Measurements from ENCODE around the gene PHLDB3.
"Not testable (repeated sequence)": the region's sequence is repeated elsewhere in the genome, so short reads cannot be mapped to it uniquely, and the experiment has no call there.

DNA sequence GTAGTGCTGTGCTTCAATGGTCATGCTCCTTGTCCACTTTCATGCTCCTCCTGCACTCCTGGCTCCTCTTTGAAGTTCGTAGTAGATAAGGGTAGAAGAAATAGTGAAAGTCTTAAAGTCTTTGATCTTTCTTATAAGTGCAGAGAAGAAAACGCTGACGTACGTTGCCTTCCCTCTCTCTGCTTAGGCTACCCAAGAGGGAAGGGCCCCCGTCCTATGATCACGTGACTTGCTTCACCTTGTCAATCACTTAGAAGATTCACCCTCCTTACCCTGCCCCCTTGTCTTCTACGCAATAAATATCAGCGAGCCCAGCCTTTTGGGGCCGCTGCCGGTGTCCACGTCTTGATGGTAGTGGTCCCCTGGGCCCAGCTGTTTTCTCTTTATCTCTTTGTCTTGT, 67.3 kb downstream of the PHLDB3 start:
- TF ChIP-seq, protein P1, sequence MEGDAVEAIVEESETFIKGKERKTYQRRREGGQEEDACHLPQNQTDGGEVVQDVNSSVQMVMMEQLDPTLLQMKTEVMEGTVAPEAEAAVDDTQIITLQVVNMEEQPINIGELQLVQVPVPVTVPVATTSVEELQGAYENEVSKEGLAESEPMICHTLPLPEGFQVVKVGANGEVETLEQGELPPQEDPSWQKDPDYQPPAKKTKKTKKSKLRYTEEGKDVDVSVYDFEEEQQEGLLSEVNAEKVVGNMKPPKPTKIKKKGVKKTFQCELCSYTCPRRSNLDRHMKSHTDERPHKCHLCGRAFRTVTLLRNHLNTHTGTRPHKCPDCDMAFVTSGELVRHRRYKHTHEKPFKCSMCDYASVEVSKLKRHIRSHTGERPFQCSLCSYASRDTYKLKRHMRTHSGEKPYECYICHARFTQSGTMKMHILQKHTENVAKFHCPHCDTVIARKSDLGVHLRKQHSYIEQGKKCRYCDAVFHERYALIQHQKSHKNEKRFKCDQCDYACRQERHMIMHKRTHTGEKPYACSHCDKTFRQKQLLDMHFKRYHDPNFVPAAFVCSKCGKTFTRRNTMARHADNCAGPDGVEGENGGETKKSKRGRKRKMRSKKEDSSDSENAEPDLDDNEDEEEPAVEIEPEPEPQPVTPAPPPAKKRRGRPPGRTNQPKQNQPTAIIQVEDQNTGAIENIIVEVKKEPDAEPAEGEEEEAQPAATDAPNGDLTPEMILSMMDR (conservative IDR thresholded peaks at IDR 0.05; ENCODE audit: low read depth, low read length) = not testable (repeated sequence)
- TF ChIP-seq, protein P2, sequence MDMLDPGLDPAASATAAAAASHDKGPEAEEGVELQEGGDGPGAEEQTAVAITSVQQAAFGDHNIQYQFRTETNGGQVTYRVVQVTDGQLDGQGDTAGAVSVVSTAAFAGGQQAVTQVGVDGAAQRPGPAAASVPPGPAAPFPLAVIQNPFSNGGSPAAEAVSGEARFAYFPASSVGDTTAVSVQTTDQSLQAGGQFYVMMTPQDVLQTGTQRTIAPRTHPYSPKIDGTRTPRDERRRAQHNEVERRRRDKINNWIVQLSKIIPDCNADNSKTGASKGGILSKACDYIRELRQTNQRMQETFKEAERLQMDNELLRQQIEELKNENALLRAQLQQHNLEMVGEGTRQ (IDR thresholded peaks at IDR 0.05; ENCODE audit: low read depth, low read length) = not testable (repeated sequence)
- not testable (repeated sequence) for TF ChIP-seq POLR2A (IDR thresholded peaks at IDR 0.05; ENCODE audit: low read depth, low read length); CEBPB (IDR thresholded peaks at IDR 0.05; ENCODE audit: low read depth, low read length); BHLHE40 (IDR thresholded peaks at IDR 0.05; ENCODE audit: low read depth, low read length); RFX5 (IDR thresholded peaks at IDR 0.05; ENCODE audit: low read depth, low read length); MXI1 (IDR thresholded peaks at IDR 0.05; ENCODE audit: borderline replicate concordance, low read depth, low read length)
- TF ChIP-seq, protein P3, sequence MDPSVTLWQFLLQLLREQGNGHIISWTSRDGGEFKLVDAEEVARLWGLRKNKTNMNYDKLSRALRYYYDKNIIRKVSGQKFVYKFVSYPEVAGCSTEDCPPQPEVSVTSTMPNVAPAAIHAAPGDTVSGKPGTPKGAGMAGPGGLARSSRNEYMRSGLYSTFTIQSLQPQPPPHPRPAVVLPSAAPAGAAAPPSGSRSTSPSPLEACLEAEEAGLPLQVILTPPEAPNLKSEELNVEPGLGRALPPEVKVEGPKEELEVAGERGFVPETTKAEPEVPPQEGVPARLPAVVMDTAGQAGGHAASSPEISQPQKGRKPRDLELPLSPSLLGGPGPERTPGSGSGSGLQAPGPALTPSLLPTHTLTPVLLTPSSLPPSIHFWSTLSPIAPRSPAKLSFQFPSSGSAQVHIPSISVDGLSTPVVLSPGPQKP (IDR thresholded peaks at IDR 0.05; ENCODE audit: borderline replicate concordance, low read depth, low read length) = not testable (repeated sequence)
